HG03354 (cell line): Measurements from ENCODE around the gene INTS3.

Source experiments
- ATAC-seq: cut with Tn5 transposase; IDR thresholded peaks from one replicate; pipeline ENCODE4 v1.9.1; 2021; ENCODE audit warnings: mild to moderate bottlenecking; ENCODE audit not compliant: unreplicated experiment, poor library complexity, severe bottlenecking

Gene INTS3

GRCh38 chr1:153793261-153793972, 65.6 kb downstream of the INTS3 start:
- ATAC-seq, result no peak

- ATAC-seq, result no peak
These were observed 66.2 kb downstream of the INTS3 start for GRCh38 chr1:153793973-153794615.

- ATAC-seq, result no peak
These were observed 66.9 kb downstream of the INTS3 start for GRCh38 chr1:153794624-153795329.

GRCh38 chr1:153795330-153795837, 67.5 kb downstream of the INTS3 start:
- no peak for ATAC-seq

GRCh38 chr1:153795934-153796785, 68.3 kb downstream of the INTS3 start:
- ATAC-seq, result no peak

GRCh38 chr1:153796786-153797659, 69.2 kb downstream of the INTS3 start:
- peak; percentile 59 for ATAC-seq

- ATAC-seq, result no peak
These were observed 70.6 kb downstream of the INTS3 start for GRCh38 chr1:153798468-153798780.

GRCh38 chr1:153799016-153799415, 71.2 kb downstream of the INTS3 start:
- no peak for ATAC-seq

- no peak for ATAC-seq
These were observed 72.0 kb downstream of the INTS3 start for GRCh38 chr1:153799566-153800465.

- no peak for ATAC-seq
These were observed 72.7 kb downstream of the INTS3 start for GRCh38 chr1:153800516-153800915.

GRCh38 chr1:153801028-153801625, 73.3 kb downstream of the INTS3 start:
- no peak for ATAC-seq

- ATAC-seq, result no peak
These were observed 74.2 kb downstream of the INTS3 start for GRCh38 chr1:153801786-153802697.

- no peak for ATAC-seq
These were observed 75.7 kb downstream of the INTS3 start for GRCh38 chr1:153803470-153804056.

- no peak for ATAC-seq
These were observed 76.3 kb downstream of the INTS3 start for GRCh38 chr1:153804112-153804511.

GRCh38 chr1:153805042-153805745, 77.3 kb downstream of the INTS3 start:
- ATAC-seq, result peak; percentile 94
